ENCODE measurements around the gene SMIM1.

SMIM1 gene

GRCh38 chr1:3772715-3773571 is at the start of gene SMIM1:
Gene SMIM1, plus strand, starts transcription at chr1:3772749. Its CDS starts 2,625 bp downstream, at chr1:3775374.
- no peak for DNase-seq (ENCODE audit: low read depth in 2 of 2)

GRCh38 chr1:3722846-3723245 is 49.7 kb upstream of the SMIM1 start:
- no peak for DNase-seq (ENCODE audit: low read depth in 2 of 2)

GRCh38 chr1:3724416-3725030 is 48.0 kb upstream of the SMIM1 start:
- DNase-seq (ENCODE audit: low read depth in 2 of 2), result peak; percentile 50 to 55

GRCh38 chr1:3725366-3725765 is 47.2 kb upstream of the SMIM1 start:
- no peak for DNase-seq (ENCODE audit: low read depth in 2 of 2)

- DNase-seq (ENCODE audit: low read depth in 2 of 2), result peak; percentile 12 to 14
Measured at GRCh38 chr1:3727042-3727824, 45.3 kb upstream of the SMIM1 start.

GRCh38 chr1:3727825-3728776 is 44.4 kb upstream of the SMIM1 start:
- no peak for DNase-seq (ENCODE audit: low read depth in 2 of 2)

GRCh38 chr1:3729594-3730542 is 42.7 kb upstream of the SMIM1 start:
- no peak for DNase-seq (ENCODE audit: low read depth in 2 of 2)

- DNase-seq (ENCODE audit: low read depth in 2 of 2), result no peak
Measured at GRCh38 chr1:3730543-3731247, 41.9 kb upstream of the SMIM1 start.

GRCh38 chr1:3731583-3732433 is 40.7 kb upstream of the SMIM1 start:
- DNase-seq (ENCODE audit: low read depth in 2 of 2), result no peak

GRCh38 chr1:3732434-3733093 is 40.0 kb upstream of the SMIM1 start:
- no peak for DNase-seq (ENCODE audit: low read depth in 2 of 2)

- no peak for DNase-seq (ENCODE audit: low read depth in 2 of 2)
Measured at GRCh38 chr1:3733094-3733882, 39.3 kb upstream of the SMIM1 start.

- DNase-seq (ENCODE audit: low read depth in 2 of 2), result no peak
Measured at GRCh38 chr1:3733883-3734589, 38.5 kb upstream of the SMIM1 start.

GRCh38 chr1:3734602-3735001 is 37.9 kb upstream of the SMIM1 start:
- no peak for DNase-seq (ENCODE audit: low read depth in 2 of 2)

GRCh38 chr1:3735027-3735681 is 37.4 kb upstream of the SMIM1 start:
- DNase-seq (ENCODE audit: low read depth in 2 of 2), result no peak

GRCh38 chr1:3735688-3736087 is 36.9 kb upstream of the SMIM1 start:
- DNase-seq (ENCODE audit: low read depth in 2 of 2), result no peak

GRCh38 chr1:3736131-3736561 is 36.4 kb upstream of the SMIM1 start:
- DNase-seq (ENCODE audit: low read depth in 2 of 2), result no peak
